Measurements from ENCODE around the gene MAP2K7.
"Not testable (repeated sequence)": the region's sequence is repeated elsewhere in the genome, so short reads cannot be mapped to it uniquely, and the experiment has no call there.

The MAP2K7 gene

DNA sequence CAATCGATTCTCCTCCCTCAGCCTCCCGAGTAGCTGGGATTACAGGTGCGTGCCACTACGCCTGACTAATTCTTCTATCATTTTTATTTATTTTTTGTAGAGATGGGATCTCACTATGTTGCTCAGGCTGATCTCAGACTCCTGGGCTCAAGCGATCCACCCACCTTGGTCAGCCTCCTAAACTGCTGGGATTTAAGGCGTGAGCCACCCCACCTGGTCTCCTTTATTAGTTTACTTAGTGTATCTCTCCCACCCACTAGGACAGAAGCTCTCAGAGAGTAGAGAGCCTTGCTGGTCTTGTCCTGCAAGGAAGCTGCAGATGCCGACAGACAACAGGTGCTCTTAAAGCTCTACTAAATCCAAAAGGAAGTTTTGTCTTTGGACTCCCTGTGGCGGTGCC is 17.9 kb upstream of the MAP2K7 start:
- no peak for DNase-seq

DNA sequence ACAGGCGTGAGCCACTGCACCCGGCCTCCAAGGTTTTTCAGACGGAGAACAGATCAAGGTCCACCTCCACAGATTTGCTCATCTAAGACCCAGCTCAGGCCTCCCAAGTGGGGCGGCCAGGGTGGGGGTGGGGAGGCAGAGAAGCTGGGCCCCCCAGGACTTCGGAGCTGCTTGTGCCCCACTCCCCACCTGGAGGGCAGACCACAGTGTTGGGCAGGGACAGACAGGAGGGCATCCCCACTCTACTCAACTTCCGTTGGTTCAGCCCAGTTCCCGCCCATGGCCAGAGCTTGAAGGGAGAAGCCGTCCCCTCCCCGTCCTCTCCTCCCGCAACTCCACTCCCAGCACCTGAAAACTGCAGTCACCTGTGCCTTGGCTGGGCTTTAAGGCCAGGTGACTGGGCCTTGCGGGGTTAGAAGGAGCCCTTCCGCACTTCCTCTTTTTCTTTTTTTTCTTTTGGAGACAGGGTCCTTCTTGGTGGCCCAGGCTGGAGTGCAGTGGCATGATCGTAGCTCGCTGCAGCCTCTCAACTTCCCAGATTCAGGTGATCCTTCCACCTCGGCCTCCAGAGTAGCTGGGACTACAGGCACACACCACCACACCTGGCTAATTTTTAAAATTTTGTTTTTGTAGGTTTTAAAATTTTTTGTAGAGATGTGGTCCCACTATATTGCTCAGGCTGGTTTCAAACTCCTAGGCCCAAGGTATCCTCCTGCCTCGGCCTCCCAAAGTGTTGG is 16.1 kb upstream of the MAP2K7 start:
- DNase-seq: no peak

DNA sequence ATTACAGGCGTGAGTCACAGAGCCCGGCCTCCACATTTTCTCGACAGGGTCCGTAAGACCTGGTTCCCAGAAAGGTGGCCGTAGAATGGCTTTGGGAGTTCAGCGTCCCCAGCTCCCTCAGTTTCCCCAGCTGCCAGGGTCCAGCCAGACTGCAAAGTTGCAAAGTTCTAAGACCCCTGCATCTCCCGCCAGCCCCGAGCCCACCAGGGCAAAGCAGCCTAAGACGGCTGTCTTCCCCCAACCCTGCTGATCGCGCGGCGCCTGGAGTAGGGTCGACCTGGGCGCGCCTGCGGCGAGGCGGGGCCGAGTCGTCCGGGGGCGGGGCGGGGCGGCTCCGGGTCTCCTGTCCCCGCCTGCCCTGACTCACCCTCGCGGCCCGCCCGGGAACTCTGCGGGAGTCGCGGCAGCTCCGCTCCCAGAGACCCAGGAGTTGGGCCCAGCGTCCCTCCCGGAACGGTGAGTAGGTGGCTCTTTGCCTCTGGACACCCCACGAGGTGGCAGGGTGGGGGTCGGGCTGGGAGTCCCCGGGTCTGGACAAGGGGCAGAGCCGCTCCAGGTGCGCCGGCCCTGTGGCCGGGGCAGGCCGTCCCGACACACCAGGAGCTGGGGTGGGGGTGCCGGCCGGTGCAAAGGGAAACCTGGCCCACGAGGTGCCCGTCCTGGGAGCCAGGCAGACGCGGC is 15.4 kb upstream of the MAP2K7 start, which contains the start of gene LRRC8E:
LRRC8E (plus strand) TSS at position 366 of the 681 bp plus-strand sequence. CDS start 7,094 bp downstream, outside the sequence.
- DNase-seq: no peak

DNA sequence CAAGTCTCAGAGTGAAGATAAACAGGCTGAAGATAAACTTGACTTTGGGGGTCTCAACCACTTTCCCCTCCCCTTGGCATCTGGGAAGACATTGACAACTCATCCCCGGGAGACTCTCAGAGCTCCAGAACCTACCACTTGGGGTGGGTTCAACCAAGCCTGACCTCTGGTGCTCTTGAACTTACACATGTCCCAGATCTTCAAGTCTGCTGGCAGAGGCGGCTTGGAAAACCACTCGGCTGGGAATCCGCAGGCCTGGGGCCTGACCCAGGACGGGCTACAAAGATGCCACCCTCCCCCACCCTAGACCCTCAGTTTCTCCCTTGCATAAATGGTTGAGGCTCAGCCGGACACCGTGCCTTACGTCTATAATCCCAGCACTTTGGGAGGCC is 14.9 kb upstream of the MAP2K7 start:
- DNase-seq: no peak

DNA sequence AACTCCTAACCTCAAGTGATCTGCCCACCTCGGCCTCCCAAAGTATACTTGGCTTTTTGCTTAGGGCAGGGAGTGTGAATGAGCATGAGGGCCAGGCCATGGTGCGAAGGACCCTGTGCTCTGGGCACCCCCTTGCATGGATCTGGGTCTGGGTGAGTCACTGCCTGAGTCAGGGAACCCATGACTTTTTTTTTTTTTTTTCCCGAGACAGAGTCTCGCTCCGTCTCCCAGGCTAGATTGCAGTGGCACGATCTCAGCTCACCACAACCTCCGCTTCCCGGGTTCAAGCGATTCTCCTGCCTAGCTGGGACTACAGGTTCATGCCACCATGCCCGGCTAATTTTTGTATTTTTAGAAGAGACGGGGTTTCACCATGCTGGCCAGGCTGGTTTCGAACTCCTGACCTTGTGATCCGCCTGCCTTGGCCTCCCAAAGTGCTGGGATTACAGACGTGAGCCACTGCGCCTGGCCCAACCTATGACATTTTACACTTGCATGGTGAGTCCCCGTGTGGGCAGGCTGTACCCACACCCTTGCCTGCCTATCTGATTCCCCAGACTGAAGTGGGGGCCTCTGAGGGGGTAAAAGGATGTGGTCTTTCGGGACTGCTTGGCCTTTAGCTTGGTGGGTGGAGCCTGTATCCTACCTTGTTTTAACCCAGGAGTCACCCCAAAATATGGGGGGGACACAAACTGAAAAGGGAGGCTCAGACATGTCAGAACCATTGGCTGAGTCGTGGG is 10.1 kb upstream of the MAP2K7 start:
- not testable (repeated sequence) for DNase-seq

DNA sequence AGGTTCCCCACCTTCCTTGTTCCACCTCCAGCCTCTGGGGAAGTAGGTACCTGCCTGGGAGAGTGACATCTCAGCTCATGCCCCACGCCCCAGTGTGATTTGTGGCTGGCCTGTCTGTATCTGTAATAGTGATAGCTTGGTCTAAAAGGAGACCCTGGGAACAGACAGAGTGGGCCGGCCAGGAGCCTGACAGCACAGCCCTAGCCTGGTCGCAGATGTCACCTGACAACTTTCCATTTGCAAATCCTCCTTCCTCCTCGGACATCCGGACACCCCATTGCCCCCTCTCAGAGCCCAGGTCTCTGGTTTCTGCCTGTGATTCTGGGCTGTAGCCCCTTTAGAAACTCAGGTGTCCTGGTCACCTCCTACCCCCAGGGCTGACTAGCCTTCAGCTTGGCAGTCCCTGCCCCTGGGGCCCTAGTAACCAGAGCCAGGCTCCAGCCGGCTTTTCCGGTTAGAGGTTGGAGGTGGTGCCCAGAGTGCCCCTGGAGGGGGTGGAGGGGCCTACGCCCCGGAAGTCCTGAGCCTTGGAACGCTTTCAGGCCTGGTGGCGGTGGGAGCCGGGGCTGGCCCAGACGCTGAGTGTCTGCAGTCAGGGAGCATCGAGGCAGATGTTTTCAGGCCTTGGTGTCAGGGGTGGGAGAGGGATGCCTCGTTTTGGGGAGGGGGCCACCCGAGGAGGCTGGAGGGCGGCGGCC is 8.9 kb upstream of the MAP2K7 start:
- no peak for DNase-seq

DNA sequence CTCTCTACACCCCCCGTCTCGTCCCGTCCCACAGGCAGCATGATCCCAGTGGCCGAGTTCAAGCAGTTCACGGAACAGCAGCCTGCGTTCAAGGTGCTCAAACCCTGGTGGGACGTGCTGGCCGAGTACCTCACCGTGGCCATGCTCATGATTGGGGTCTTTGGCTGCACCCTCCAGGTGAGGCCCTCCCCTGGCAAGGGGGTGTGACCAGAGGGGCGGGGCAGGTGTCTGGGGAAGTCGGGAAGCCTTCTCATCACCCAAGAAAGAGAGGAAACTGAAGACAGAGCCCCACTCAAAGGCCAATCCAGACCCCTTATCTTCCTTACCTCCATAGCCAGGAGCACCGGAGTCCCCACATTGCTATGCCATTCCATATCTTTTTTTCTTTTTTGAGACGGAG is 8.1 kb upstream of the MAP2K7 start:
- no peak for DNase-seq

DNA sequence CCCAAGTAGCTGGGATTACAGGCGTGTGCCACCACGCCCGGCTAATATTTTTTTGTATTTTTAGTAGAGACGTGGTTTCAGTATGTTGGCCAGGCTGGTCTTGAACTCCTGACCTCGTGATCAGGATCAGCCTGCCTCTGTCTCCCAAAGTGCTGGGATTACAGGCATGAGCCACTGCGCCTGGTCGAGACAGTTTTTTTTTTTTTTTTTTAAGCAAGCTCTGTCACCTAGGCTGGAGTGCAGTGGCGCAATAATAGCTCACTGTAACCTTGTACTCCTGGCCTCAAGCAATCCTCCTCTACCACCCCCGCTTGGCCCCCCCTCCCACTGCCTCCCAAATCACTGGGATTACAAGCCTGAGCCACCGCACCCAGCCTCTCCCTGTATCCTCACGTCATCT is 6.4 kb upstream of the MAP2K7 start:
- no peak for DNase-seq

DNA sequence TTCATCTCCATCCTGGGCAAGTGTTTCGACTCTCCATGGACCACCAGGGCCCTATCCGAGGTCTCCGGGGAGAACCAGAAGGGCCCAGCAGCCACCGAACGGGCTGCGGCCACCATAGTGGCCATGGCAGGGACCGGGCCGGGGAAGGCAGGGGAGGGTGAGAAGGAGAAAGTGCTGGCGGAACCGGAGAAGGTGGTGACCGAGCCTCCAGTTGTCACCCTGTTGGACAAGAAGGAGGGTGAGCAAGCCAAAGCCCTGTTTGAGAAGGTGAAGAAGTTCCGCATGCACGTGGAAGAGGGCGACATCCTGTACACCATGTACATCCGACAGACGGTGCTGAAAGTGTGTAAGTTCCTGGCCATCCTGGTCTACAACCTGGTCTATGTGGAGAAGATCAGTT is 4.7 kb upstream of the MAP2K7 start:
- no peak for DNase-seq

DNA sequence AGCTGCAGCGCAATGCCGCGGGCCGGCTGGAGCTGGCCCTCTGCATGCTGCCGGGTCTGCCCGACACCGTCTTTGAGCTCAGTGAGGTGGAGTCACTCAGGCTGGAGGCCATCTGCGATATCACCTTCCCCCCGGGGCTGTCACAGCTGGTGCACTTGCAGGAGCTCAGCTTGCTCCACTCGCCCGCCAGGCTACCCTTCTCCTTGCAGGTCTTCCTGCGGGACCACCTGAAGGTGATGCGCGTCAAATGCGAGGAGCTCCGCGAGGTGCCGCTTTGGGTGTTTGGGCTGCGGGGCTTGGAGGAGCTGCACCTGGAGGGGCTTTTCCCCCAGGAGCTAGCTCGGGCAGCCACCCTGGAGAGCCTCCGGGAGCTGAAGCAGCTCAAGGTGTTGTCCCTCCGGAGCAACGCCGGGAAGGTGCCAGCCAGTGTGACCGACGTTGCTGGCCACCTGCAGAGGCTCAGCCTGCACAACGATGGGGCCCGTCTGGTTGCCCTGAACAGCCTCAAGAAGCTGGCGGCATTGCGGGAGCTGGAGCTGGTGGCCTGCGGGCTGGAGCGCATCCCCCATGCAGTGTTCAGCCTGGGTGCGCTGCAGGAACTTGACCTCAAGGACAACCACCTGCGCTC is 3.8 kb upstream of the MAP2K7 start:
- DNase-seq: no peak

DNA sequence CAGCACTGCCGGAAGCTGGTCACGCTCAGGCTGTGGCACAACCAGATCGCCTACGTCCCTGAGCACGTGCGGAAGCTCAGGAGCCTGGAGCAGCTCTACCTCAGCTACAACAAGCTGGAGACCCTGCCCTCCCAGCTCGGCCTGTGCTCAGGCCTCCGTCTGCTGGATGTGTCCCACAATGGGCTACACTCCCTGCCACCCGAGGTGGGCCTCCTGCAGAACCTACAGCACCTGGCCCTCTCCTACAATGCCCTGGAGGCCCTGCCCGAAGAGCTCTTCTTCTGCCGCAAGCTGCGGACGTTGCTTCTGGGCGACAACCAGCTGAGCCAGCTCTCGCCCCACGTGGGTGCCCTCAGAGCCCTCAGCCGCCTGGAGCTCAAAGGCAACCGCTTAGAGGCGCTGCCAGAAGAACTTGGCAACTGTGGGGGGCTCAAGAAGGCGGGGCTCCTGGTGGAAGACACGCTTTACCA is 3.2 kb upstream of the MAP2K7 start:
- no peak for DNase-seq

DNA sequence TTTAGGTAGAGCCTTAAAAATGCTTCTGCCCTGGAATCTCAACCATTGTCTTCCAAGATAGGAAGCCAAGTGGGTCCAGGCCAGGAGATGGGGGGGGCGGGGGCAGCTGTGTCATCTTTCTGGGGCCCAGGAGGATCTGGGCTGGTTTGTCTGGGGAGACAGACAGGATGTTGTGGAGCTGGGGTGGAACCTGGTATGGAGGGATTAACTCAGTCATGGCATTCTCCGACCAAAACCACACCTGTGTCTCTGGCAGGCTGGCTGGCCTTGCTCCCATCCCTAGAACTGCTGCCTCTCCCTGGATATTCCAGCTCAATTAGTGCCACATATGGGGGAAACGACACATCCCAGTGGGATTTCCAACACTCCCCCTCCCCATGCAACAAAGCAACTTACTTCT is 2.7 kb upstream of the MAP2K7 start:
- no peak for DNase-seq

DNA sequence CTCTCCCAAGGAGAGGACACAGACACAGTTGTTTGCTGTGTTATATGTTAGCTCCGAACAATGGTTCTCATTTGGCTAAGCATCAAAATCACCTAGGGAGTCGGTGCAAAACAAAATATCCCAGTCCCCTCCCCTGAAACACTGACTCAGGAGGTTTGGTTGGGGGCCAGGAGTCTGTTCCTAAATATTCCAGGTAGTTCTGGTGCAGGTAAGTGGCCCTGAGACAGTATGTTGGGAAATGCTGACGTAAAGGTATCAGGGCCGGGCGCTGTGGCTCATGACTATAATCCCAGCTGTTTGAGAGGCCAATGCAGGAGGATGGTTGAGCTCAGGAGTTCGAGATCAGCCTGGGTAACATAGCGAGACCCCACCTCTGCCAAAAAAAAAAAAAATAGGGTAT is 2.3 kb upstream of the MAP2K7 start:
- DNase-seq: no peak

DNA sequence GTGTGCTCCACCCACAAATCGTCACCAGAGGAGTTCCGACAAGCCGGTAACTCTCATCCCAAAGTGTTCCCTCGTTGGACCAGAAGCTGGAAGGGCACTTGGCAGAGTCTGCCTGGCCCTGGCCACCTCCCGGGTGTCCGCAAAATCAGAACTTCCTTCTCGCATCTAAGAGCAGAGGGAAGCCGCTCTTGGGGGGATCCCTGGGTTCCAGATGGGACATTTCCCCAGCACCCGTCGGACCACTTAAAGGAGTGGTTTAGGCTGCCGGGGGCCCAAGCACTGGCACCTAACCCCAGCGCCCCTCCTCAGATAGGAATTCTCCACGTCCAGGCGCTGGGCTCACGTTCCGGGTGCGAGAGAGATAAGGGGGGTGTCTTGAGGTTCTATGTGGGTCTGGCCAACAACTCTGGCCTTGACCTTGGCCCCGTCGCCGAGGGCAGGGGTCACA is 857 bp upstream of the MAP2K7 start:
- no peak for DNase-seq

DNA sequence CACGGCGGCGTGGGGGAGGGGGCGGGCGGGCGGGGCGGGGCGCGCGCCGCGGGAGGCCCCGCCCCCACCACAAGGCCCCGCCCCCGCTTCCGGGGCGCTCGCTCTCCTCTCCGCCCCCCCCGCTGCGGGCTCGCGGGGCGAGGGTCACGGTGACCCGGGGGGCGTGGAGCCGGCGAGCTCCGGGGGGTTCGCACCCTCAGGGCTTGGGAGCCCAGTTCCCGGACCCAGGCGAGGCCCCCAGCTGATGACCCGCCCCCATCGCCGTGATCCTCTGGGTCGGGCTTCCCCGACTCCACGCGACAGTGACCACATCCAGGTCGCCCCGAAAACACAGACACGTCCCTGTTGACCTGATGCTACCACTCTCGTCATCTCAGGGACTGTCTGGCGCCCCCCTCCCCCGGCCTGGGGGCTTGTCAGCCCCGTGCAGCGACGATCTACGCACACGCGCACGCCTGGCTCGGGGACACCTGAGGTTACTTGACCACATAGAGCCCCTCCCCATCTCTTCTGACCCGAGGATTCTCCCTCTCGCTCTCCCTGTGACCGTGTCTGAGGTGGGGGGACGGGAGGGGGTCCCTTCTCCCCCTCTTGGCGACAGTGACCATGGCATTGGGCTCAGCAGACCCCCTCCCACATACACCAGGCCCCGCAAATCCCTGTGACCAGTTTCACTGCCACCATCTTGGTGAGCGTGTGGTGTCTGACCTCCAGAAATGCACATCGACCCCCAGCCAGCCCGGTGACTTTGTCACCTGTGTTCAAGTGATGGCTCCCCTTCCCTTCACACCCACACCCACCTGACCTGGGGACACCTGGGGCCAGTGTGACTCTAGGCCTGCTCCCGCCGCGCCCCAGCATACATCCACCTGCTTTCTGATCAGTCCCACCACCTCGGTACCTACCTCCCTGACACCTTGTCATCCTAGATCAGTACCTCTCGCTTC is 670 bp downstream of the MAP2K7 start:
- peak in 1 of 2 experiments; percentile 59 for DNase-seq

DNA sequence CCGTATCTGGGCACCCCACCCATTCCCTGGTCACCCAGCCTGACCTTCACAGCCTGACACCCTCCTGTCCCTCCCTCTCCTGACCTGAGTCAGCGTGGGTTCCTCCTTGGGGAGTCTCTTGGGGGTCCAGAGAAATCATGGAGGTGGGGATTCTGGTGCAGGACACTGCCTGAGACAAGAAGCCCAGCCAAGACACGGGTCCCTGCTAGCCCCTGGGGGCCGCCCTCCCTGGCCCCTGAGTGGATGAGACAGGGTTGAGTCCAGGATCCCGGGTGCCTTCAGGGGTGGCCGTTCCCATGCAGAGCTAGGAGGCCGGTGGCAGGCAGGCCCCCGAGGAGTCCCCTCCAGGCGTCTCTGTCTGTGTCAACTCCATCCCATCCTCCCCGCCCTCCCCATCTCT is 1.6 kb downstream of the MAP2K7 start:
- DNase-seq: no peak

DNA sequence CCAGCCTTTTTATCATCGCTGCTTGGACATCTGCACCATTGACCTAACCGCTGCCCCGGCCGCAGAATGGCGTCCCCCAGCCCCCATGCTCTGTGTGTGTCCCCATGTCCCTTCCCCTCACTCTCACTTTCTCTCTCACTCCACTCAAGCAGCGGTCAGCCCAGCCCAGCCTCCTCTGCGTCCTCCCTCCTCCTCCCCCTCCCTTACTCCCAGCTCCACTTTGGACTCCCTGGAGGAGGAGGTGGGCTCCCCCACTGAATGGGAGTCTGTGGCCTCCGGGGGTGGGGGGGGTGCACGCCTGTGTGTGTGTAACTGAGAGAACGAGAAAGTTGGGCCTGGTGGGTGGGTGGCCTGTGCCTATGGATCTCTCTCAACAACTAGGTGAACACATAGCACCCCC is 2.2 kb downstream of the MAP2K7 start:
- no peak for DNase-seq

DNA sequence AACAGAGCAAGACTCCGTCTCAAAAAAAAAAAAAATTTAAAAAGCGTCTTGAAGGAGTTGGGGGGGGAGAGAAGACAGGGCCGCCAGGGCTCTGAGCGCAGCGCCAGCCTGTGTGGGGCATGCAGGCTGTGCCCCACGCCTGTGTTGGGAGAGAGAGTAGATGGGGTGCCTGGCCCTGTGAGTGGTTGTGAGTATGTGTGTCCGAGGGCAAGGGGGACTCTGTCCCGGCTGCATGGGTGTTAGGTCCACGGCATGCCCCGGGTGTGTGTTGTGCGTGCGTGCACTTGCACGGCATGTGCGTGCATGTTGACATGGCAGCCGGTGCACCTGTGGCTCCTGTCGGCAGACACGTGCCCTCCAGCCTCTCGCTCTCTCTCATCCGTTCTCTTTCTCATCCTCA is 3.4 kb downstream of the MAP2K7 start:
- DNase-seq: no peak

DNA sequence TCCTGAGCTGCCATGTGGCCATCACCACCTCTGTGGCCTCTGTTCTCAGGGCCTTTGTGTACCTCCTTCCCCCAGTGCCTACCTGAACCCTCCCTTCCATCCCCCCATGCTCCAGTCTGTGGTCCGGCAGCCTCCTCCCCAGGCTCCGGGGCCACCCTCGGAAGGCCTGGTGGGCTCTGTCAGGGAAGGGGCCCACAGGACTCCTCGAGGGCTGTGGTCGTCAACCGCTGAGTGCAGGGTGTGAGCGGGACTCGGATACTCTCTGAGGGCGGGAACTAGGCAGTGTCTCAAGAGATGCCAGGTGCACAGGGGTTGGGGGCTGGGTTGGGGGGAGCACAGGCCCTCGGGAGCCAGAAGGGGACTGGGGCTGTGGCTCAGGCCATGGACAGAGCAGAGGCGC is 3.9 kb downstream of the MAP2K7 start:
- no peak for DNase-seq

DNA sequence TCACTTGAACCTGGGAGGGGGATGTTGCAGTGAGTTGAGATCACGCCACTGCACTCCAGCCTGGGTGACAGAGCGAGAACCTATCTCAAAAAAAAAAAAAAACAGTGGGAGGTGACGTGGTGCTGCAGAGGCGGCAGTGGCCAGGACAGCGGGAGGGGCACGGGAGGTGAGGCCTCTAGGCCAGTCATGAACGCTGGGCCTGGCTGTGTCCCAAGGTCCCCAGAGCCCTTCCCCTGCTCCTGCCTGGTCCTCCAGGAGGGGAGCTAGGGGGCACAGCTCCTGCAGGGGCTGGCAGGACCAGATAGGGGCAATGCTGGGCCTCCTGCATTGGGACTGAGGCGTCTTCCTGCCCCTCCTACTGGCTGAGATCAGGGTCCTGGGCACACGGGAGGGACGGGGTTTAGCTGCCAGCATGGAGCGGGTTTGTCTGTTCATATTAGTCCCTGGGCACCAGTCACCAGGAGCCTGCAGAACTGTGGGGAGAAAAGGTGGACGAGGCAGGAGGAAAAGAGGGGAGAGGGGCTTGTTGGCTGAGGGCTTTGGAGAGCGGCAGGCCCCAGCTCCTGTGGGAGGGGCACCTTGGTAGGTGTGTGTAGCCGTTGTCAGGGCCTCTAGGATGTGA is 4.5 kb downstream of the MAP2K7 start:
- DNase-seq: no peak
